Measurements from ENCODE around the gene AOC2.

DNA sequence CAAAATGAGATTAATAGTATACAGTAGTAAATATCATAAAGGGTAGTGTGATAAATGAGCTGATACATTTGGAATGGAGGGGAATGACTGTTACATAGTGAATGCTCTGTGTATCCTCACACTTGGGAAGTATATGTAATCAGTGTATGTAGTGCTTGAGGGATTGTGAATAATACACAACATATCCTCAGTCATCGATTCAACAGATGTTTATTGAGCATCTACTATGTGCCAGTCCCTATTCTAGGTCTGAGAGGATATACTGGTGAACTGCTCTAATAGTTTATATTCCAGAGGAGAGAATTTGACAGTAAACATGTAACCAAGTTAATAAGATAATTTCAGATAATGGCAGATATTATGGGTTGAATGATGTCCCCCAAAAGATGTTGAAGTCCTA lies 16.9 kb upstream of the AOC2 start:
- no peak for TF ChIP-seq POLR2A (IDR thresholded peaks at IDR 0.05; ENCODE audit: low read depth, low read length)
- TF ChIP-seq TAF1 (IDR thresholded peaks at IDR 0.05; ENCODE audit: borderline replicate concordance, low read depth, low read length), result no peak
- TF ChIP-seq POLR2AphosphoS5 (IDR thresholded peaks at IDR 0.05; ENCODE audit: low read depth, low read length), result no peak
